K562 (cell line): ENCODE results near the gene TEX28. TPM values are rescaled to one million over a fixed set of nuclear protein-coding genes. Genes with fewer than 3 reads are reported as not detected.

Experiments used
- CBFB ChIP-seq: sonication (generic); formaldehyde crosslinking; IDR thresholded peaks from 2 replicates; pipeline ENCODE4 v1.4.0; 2020; ENCODE audit warnings: mild to moderate bottlenecking, missing genetic modification reagents
- CXXC5 ChIP-seq: fragments of 250-450 bp; sonication (Bioruptor Pico); IDR thresholded peaks from 2 replicates; pipeline ENCODE4 v1.8.0; 2022; ENCODE audit warnings: inconsistent platforms, mild to moderate bottlenecking, moderate library complexity
- RBM14 ChIP-seq: fragments of 200-400 bp; formaldehyde crosslinking; IDR thresholded peaks from 2 replicates; pipeline ENCODE4 v1.6.1; 2018; ENCODE audit warnings: low read depth, mild to moderate bottlenecking, low read length, moderate library complexity, borderline replicate concordance; ENCODE audit not compliant: insufficient read depth
- RNF2 ChIP-seq: sonication (generic); IDR thresholded peaks from 2 replicates; pipeline ENCODE4 v1.6.1; 2016
- ZNF140 ChIP-seq: fragments of 250-450 bp; sonication (Bioruptor Pico); IDR thresholded peaks from 2 replicates; pipeline ENCODE4 v1.8.0; 2021; ENCODE audit warnings: moderate library complexity, mild to moderate bottlenecking, inconsistent platforms
- ZNF311 ChIP-seq: fragments of 250-450 bp; sonication (Bioruptor Pico); IDR thresholded peaks from 2 replicates; pipeline ENCODE4 v1.4.0; 2020; ENCODE audit warnings: mild to moderate bottlenecking, moderate library complexity
- ZNF518B ChIP-seq: fragments of 250-450 bp; sonication (Bioruptor Pico); IDR thresholded peaks from 2 replicates; pipeline ENCODE4 v1.5.0; 2021; ENCODE audit warnings: mild to moderate bottlenecking, moderate library complexity
- polyA plus RNA-seq, 8 experiments: library from polyadenylated mRNA; depleted of rRNA in 4 of 8; stranded (reverse) in 5 of 8; unstranded in 3 of 8; fragments of >200 nt; fragmentation: Nextera tagmentation in 2 of 8; fragmentation: Illumina TruSeq in 1 of 8; extraction: Ambion mirVana in 2 of 8; extraction: Trizol in 1 of 8; gene quantifications; 2 replicates each; pipeline versions ENCODE4 v1.2.1 to v1.2.3, GENCODE V29; 2011 to 2014; ENCODE audit warnings: inconsistent platforms in 1 of 8, missing spikeins in 1 of 8
- total RNA-seq, 7 experiments: library from RNA; depleted of rRNA in 6 of 7; stranded (reverse); fragments of >200 nt in 6 of 7; fragmentation: Illumina TruSeq in 2 of 7; extraction: Trizol in 2 of 7; gene quantifications; 2 replicates each; pipeline versions ENCODE4 v1.2.1 to v1.2.3, GENCODE V29; 2011 to 2021; ENCODE audit warnings: low replicate concordance in 1 of 7
- TF ChIP-seq, protein P1 (sequence below): sonication (generic); formaldehyde crosslinking; IDR thresholded peaks from 2 replicates; pipeline ENCODE4 v1.8.0; 2022; ENCODE audit warnings: mild to moderate bottlenecking, missing genetic modification reagents
- TF ChIP-seq, protein P2 (sequence below): IDR thresholded peaks from 3 replicates; pipeline ENCODE4 v1.6.1; 2011; ENCODE audit warnings: borderline replicate concordance, mild to moderate bottlenecking; ENCODE audit not compliant: insufficient read length, insufficient read depth

Gene TEX28
- total and polyA plus RNA-seq, 9 of the 15 experiments (the other 6 are each of a cell fraction or from before 2014, with no cell fraction given), result not detected

DNA sequence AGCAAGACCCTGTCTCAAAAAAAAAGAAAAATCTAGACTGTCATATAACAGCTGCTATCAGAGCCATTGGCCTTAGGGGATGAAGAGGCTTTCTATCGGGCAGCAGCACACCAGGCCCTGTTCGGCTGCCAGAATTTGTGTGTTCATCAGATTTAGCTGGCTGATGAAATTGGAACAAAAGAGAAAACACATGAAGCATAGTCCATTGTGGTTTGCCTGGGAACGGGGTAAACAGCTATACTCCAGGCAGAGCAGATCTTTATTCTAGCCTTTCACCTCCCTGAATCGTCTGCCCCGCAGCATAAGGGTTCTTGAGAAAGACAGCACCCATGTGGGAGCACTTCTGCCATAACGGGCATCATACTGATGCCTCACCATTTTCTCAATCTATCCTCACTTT, 12.3 kb upstream of the TEX28 start (continued):
- TF ChIP-seq, protein P1, sequence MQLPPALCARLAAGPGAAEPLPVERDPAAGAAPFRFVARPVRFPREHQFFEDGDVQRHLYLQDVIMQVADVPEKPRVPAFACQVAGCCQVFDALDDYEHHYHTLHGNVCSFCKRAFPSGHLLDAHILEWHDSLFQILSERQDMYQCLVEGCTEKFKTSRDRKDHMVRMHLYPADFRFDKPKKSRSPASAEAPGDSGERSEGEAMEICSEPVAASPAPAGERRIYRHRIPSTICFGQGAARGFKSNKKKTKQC (CRISPR knock-in tag), result no peak
- TF ChIP-seq RNF2 (no peak), CXXC5 (CRISPR knock-in tag) (no peak), ZNF518B (CRISPR knock-in tag) (no peak), ZNF140 (CRISPR knock-in tag) (no peak), CBFB (no peak), ZNF311 (no peak), RBM14 (no peak)
- TF ChIP-seq, protein P2, sequence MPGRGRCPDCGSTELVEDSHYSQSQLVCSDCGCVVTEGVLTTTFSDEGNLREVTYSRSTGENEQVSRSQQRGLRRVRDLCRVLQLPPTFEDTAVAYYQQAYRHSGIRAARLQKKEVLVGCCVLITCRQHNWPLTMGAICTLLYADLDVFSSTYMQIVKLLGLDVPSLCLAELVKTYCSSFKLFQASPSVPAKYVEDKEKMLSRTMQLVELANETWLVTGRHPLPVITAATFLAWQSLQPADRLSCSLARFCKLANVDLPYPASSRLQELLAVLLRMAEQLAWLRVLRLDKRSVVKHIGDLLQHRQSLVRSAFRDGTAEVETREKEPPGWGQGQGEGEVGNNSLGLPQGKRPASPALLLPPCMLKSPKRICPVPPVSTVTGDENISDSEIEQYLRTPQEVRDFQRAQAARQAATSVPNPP, result no peak
